GM19023 (cell line): ENCODE data around the gene ORAI2.
A peak's percentile ranks its signal among the peaks of the same experiment; 100 is the strongest.
"Not testable (repeated sequence)": the region's sequence is repeated elsewhere in the genome, so short reads cannot be mapped to it uniquely, and the experiment has no call there.

ENCODE experiments used
- ATAC-seq: cut with Tn5 transposase; IDR thresholded peaks from one replicate; pipeline ENCODE4 v1.9.1; 2021; ENCODE audit warnings: mild to moderate bottlenecking, moderate library complexity; ENCODE audit not compliant: unreplicated experiment

Gene ORAI2

DNA sequence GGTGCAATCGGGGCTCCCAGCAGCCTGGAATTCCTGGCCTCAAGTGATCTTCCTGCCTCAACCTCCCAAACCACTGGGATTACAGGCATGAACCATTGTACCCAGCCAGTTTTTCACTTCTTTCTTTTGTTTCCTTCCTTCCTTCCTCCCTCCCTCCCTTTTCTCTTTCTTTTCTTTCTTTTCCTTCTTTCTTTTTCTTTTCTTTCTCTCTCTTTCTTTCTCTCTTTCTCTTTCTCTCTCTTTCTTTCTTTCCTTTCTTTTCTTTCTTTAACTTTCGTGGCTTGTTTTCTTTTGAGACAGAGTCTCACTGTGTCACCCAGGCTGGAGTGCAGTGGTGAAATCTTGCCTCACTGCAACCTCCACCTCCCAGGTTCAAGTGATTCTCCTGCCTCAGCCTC, 12.3 kb downstream of the ORAI2 start:
- ATAC-seq = no peak

DNA sequence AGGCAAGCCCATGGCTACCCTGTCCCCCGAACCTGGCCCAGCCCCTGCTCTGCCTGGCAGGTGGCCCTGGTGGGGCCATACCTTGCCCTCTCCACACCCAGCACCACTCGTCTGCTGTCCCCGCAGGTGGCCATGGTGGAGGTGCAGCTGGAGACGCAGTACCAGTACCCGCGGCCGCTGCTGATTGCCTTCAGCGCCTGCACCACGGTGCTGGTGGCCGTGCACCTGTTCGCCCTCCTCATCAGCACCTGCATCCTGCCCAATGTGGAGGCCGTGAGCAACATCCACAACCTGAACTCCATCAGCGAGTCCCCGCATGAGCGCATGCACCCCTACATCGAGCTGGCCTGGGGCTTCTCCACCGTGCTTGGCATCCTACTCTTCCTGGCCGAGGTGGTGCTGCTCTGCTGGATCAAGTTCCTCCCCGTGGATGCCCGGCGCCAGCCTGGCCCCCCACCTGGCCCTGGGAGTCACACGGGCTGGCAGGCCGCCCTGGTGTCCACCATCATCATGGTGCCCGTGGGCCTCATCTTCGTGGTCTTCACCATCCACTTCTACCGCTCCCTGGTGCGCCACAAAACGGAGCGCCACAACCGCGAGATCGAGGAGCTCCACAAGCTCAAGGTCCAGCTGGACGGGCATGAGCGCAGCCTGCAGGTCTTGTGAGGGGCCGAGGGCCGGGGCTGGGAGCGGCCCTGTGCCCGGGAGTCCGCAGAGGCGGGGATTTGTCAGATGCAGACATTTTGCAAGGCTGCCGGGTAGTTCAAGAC, 13.2 kb downstream of the ORAI2 start:
- no peak for ATAC-seq

DNA sequence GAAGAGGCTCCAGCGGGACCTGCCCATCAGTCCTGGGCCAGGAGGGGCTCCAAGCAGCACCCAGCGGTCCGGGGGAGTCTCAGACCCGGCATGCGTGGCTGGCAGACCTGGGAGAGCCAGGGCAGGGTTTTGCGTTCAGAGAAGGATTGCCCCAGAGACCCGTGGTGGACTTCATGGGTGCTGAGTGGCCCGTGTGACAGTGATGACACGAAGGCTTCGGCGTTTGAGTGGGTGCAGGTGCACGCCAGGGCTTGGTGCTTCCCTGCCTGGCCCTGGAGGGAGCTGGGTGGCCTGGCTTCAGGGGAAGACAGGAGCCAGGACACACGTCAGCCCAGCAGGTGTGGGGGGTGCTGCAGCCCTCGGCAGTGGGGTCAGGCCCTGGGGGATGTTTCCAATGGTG, 13.9 kb downstream of the ORAI2 start:
- no peak for ATAC-seq

DNA sequence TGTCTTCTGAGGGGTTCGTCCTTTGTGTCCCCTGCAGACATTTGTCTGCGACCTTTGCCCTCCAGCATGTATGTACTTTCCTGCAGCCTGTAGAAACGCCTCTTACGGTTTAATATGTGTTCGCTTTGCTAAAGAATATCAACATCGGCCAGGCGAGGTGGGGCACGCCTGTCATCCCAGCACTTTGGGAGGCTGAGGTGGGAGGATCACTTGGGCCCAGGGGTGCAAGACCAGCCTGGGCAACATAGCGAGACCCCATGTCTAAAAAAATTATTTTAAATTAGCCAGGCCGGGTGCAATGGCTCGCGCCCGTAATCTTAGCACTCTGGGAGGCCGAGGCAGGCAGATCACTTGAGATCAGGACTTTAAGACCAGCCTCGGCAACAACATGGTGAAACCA, 15.8 kb downstream of the ORAI2 start:
- no peak for ATAC-seq

DNA sequence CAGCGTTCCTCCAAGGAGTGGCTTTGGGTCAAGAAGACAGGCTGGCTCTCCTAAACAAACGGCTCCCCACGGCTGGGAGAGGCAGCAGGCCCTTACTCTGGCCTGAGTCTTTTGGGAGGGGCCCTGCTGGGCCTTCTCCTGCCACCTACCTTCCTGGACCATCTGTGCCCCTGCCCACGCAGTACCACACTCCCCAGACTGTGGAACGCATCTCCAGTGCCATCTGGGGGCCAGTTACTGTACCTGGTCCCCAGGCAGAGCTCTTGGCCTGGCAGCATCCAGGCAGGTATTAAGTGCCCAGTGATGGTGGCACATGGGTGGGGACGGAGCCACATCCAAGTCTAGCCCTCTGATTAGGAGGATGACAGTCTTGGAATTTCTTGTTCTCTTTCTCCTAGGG, 16.9 kb downstream of the ORAI2 start:
- ATAC-seq = no peak

DNA sequence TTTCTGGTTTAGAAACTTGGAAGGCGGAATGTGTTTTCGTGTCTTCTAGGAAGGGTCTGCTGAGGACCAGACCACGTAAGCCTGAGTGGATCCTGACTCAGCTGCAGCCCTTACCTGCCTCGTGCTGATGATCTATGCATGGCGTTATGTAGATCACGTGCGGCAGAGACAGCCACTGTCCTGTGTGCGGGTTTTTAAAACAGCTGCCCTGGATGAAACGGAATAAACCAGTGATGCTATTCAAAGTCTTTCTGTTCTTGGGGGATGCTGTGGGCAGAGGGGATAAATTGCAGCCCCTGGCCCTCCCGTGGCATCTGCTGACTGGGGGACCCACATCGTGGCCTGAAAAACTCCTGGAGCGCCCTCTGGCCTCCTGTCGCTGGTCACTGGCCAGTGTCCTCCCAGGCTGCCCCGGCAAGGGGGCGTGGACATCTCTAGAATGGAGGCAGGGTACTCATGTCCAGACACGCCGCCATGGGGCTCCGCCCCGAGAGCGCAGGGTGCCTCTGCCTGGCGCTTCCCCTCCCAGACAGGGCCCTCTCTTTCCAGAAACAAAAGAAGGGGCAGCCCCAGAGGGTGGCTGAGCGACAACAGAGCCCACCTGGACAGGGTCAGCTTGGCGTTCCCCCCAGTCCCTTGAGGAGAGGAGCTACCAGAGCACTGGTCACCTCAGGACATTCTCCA, 18.1 kb downstream of the ORAI2 start:
- no peak for ATAC-seq

DNA sequence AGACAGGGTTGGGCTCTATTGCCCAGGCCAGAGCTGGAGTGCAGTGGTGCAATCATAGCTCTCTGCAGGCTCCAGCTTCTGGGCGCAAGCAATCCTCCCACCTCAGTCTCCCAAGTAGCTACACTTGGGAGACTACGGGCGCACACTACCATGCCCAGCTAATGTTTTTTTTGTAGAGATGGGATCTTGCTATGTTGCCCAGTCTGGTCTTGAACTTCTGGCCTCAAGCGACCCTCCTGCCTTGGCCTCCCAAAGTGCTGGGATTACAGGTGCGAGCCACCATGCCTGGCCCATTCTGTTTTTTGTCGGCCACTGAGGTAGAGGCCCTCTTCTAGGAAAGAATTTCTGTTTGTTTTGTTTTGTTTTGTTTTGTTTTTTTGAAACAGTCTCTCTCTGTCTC, 19.1 kb downstream of the ORAI2 start:
- ATAC-seq = no peak

DNA sequence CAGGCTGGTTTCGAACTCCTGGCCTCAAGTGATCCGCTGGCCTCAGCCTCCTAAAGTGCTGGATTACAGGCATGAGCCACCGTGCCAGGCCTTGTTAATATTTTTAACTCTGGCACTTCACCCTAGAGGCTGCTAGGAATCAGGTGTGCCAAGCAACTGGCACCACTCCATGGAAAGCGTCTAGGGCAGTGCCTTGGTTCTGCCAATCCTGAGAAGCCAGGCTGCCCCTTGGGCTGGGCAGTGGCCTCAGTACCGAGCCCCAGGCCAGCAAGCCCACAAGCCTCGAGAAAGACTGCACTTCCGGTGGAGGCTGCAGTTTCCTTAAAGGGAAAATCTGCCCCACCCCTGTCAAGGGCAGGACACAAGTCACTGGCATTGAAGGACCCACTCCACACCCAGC, 19.9 kb downstream of the ORAI2 start:
- no peak for ATAC-seq

DNA sequence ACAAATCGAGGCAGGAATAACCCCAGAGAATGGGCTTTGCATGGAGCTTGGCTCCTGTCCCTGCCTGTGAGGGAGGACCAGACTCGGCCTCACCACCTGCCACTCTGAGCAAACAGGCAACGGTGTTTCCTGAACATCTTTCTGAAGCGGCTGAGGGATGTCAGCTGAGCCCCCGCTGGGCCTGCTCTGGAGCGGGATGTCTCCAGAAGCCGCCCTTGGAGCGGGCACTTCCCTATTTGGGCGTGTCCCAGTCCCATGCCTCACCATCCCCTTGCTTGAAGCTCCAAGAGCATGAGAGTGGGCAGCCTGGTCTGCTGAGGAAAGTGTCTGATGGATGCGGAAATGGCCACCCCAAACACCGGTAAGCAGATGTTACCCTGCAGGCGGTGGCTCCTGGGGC, 21.1 kb downstream of the ORAI2 start:
- no peak for ATAC-seq

DNA sequence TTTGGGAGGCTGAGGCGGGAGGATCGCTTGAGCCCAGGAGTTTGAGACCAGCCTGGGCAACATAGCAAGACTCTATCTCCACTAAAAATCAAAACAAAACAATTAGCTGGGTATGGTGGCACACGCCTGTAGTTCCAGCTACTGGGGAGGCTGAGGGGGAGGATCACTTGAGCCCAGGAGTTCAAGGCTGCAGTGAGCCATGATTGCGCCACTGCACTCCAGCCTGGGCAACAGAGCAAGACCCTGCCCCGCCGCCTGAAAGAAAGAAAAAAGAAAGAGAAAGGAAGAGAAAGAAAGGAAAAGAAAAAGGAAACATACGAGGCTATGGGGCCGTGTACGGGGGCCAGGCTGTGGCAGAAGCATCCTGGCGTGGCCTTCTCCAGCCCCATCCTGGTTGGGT, 21.6 kb downstream of the ORAI2 start:
- ATAC-seq = not testable (repeated sequence)

DNA sequence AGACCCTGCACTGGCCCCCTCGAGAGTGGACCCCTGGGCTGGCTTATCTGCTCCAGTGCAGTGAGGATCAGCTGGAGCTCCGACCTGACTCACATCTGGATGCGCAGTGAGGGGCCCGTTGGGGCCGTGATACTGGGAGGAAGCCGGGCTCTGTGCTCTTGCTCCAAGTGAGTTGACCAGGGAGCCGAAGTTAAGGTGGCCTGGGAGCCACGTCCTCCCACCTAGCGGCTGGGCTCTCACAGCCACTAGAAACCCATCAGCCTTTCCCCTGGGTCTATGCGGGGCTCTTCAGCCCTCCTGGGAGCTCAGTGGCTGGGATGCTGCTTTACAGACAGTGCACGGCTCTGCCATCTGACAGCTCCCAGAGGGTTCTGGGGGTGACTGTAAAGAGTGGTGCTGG, 22.2 kb downstream of the ORAI2 start:
- ATAC-seq = no peak

DNA sequence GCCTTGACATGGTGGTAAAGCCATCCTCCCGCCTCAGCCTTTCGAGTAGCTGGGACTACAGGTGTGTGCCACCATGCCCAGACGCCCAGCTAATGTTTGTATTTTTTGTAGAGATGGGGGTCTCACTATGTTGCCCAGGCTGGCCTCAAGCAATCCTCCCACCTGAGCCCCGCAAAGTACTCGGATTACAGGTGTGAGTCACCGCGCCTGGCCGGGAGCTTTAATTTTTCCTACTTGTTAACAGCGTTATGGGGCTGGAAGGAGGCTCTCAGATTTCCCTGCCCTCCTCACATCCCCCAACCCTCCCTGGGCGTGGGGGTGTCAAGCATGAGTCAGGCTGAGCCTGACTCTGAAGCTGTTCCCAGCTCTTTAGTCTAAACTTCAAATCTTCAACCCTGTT, 23.0 kb downstream of the ORAI2 start:
- no peak for ATAC-seq

DNA sequence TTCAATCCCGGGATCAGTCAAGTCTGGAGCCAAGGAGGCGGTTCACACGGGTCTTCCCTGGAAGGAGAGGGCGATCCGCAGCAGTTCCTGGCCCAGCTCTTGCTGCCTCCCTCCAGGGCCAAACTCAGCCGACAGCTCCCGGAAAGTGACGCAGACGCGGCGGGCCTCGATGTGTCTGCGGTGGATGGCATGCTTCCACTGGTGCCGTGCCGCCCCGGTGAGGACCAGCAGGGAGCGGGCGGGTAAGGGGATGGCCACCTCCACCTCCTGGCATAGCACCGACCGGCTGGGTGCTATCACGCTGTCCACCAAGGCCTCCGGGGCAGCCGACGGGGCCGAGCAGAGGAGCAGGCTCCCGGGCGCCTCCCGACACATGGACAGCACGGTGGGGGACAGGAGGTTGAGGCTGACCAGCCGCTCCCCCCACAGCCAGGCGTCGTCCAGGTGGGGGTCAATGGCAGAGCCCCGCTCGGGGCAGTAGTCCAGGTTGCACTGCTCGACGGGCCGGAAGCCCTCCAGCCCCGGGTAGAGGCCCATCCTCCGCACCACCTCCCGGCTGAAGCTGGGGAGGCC, 24.1 kb downstream of the ORAI2 start:
- ATAC-seq = no peak

DNA sequence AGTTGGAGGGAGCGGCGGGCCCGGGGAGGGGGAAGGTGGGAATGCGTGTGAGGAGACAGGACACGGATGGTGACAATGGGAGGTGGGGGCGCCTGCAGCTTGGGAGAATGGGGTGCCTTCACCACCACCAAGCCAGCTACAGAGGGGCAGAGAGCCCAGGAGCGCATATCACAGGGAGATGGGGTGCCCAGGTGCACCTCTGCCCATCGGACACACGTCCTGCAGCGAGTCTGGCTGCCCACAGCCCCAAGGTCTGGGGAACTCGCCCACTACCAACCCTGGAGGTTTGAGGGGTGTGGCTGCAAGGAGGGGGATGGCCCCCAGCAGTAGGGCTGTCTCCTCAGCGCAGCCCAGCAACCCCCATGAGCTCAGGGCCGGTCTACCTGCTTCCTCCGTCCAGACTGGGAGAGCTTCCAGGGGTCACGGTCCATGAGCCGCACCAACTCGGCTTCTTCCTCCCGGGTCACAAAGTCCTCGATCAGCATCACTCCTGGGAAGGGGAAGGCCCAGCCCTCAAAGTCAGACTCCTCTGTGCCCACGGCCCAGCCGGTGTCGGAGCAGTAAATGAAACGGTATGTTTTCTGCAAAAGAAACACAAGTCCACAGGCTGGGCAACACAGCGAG, 26.0 kb downstream of the ORAI2 start:
- ATAC-seq = no peak

DNA sequence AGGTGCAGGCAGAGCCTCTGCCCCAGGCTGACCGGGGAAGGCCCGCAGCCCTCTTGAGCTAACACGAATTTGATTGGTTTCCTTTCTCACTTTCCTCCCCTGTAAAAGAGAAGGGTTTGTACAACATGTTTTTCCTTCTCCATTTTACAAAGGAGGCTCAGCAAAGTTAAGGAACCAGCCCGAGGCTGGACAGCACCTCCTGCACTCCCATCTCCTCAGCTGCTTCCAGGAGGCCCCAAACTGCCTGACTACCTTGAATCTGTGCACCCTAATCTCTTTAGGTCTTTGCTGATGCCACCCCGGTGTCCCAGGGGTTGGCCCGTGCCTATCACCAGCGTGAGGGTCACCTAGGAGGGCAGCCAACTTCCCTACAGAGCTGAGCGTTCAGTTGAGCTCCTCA, 27.1 kb downstream of the ORAI2 start:
- no peak for ATAC-seq

DNA sequence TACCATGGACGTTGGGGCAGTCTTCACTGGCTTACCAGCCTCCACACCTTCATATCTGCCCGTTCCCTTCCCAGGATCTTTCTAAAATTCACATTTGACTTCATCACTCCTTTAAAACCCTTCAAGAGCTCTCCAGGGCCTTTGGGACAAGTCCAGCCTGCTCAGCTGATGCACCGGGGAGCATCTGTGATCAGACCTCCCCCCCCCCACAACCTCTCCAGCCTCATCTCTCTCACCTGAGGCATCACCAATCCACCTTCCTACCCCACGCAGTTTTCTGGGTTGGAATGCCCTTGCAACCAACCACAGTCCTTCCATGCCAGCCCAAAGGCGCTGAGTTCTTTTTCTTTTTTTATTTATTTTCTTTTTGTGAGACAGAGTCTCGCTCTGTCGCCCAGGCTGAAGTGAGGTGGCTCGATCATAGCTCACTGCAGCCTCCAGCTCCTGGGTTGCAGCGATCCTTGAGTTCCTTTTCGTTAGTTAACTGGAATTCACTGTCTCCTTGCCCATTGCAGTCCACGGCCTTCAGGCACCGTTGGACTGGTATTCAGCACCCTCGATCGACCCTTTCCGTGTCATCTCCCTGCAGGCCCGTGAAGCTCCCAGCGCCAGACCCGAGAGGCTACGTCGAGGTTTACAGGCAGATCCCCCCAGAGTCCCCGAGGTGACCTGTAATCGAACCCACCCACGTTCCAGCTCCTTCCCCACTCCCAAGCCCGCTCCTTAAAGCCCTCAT, 30.6 kb downstream of the ORAI2 start:
- ATAC-seq = no peak

DNA sequence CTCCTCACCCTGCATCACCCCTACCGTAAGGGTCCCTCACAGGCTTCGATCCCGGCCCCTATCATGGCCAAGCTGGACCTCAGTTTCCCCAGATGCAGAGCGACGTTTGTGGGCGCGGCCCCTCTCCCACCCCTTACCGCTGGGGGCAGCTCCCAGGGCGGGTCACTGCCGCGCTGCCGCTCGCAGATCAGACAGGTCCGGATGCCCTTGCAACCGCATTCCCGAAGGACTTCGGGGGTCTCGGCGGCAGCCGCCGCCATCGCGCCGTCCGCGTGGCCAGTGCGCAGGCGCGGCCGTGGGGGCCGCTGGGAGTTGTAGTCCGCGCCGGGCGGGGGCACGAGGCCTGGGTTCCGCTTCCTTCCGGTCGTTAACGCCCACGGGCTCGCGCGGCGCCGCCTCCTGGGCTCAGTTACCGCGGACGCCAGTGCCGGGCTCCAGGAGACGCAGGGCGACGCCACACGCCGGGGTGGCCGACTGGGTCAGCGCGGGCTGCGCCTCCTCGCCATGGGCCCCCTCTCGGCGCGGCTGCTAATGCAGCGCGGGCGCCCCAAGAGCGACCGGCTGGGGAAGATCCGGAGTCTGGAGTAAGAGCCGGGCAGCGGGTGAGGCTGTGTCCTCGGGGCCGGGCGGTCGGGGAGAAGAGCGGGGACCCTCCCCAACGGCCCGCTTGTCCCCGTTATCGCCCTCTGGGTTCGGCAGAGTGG, 31.4 kb downstream of the ORAI2 start, which contains the start of the genes ALKBH4 and LRWD1:
Gene ALKBH4, minus strand, starts transcription at position 287 of the 704 bp plus-strand sequence. Its CDS starts 27 bp downstream, at position 260.
Gene LRWD1, plus strand, starts transcription at position 408 of the 704 bp plus-strand sequence. Its CDS starts 97 bp downstream, at position 505.
- ATAC-seq = peak; percentile 85

DNA sequence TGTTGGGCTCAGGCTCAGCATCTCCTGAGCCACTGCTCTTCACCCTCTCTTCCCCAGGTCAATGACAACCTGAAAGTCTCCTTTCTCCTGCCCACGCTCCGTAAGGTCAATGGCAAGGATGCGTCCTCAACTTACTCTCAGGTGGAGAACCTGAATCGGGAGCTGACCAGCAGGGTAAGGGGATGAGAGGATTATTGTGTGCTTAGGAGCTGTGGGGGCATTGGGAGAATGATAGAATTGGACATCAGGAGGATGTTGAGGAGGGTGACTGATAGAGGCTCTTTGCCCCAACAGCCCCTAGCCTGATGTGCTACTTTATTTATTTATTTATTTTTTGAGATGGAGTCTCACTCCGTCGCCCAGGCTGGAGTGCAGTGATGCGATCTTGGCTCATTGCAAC, 32.7 kb downstream of the ORAI2 start:
- ATAC-seq = no peak

DNA sequence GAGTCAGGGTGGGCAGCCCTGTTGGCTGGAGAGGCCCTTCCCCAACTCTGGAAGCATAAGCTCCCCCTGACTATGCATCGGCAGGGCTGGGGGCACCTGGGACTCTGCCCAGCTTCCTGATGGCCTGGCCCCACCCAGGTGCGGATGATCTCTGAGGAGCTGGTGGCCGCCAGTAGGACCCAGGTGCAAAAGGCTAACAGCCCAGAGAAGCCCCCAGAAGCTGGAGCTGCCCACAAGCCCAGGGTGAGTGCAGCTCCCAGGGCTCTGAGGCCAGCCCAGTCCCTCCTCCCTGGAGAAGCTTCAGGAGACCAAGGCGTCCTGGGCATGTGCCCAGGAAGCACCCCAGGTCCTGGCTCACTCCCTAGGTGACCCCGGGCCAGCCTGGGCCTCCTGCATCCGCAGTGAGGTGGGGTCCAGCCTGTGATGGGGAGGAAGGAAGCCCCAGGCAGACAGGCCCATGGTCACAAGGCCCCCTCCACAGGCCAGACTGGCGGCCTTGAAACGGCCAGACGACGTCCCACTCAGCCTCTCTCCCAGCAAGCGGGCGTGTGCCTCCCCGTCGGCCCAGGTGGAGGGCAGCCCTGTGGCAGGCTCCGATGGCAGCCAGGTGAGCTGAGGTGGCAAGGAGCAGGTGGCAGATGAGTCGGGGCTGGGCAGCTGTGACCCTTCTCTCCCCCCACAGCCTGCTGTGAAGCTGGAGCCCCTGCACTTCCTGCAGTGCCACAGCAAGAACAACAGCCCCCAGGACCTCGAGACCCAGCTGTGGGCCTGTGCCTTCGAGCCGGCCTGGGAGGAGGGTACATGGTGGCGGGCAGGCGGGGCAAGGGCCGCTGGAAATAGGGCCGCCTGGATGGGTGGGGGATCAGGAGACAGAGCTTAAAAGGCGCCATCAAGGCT, 34.5 kb downstream of the ORAI2 start:
- ATAC-seq = no peak
